HFF-Myc (cell line): ENCODE measurements around the gene HOXA1.

Experiments
- DNase-seq: peaks from one replicate; pipeline ENCODE4 v3.0.0-alpha.2; 2011; ENCODE audit warnings: low read depth; ENCODE audit errors: extremely low read depth
- H3K4me3 ChIP-seq: replicated peaks from 2 replicates; pipeline ENCODE4 v1.5.1; 2011; ENCODE audit warnings: low read depth, mild to moderate bottlenecking, control low read depth, low read length
- TF ChIP-seq, protein P1 (sequence below): IDR thresholded peaks from 2 replicates; pipeline ENCODE4 v1.5.1; 2012; ENCODE audit warnings: mild to moderate bottlenecking, low read depth, low read length, control low read depth; ENCODE audit errors: missing control alignments

HOXA1 gene

DNA sequence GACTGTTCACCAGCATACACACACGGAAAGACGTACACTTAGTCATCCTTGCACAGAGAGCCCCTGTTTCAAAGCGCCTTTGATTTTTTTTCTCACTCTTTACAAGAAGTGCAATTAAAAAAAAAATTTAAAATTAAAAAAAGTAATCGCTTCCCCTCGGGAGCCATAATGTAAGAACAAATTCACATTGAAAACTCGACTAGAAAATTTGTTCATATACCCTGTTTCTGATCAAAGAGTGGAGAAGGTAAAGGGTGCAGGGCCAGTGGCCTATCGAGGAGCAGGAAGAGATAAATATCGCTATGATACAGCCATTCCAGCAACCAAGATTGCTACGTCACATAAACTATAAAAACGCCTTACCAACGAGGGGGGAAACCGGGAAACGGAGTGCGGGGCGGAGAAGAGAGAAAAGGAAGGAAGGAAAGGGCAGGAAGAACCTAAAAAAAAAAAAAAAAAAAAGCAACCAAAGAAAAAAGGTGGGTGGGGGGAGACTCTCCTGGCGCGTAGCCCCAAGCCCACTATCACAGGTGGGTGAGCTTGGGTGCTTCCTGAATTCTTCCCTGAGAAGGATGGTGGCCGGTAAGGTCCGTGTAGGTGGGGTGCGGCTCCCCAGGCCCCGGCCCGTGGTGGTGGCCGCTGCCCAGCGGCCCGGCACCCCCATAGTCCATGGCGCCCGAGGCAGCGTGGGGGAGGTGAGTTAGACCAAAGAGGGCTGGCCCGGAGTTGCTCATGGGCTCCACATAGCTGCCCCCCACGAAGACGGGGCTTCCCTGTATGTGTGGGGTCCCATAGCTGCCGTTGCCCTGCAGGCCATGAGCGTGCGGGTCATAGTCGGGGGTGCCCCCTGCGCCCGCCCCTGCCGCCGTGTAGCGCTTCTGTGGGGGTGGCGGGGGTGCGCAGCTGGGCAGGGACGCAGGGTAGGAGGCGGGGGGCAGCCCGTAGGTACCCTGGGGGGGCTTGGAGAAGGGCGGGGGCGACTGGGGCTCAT lies 11.9 kb upstream of the HOXA1 start:
- no peak overlapping the region for H3K4me3 ChIP-seq
- TF ChIP-seq, protein P1, sequence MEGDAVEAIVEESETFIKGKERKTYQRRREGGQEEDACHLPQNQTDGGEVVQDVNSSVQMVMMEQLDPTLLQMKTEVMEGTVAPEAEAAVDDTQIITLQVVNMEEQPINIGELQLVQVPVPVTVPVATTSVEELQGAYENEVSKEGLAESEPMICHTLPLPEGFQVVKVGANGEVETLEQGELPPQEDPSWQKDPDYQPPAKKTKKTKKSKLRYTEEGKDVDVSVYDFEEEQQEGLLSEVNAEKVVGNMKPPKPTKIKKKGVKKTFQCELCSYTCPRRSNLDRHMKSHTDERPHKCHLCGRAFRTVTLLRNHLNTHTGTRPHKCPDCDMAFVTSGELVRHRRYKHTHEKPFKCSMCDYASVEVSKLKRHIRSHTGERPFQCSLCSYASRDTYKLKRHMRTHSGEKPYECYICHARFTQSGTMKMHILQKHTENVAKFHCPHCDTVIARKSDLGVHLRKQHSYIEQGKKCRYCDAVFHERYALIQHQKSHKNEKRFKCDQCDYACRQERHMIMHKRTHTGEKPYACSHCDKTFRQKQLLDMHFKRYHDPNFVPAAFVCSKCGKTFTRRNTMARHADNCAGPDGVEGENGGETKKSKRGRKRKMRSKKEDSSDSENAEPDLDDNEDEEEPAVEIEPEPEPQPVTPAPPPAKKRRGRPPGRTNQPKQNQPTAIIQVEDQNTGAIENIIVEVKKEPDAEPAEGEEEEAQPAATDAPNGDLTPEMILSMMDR, result no peak

DNA sequence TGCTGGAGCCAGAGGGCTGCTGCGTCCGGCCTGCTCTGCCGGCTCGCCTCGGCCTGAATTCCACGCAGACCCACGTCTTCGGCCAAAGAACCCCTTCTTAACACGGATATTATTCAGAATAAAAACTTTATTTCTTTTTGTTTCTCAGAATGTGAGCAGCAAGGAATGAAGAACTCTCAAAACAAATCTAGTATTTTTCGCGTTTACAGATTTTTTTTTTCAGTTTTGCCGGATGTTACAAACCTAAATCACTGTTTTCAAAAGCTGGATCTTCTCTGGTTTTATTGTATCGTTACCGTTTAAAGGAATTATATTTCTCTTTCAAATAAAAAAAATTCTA lies 11.1 kb upstream of the HOXA1 start:
- no peak for DNase-seq
- TF ChIP-seq, protein P1, result no peak
- no peak overlapping the region for H3K4me3 ChIP-seq

More for the DNA sequence above, 11.9 kb upstream of the HOXA1 start:
- no peak for DNase-seq

DNA sequence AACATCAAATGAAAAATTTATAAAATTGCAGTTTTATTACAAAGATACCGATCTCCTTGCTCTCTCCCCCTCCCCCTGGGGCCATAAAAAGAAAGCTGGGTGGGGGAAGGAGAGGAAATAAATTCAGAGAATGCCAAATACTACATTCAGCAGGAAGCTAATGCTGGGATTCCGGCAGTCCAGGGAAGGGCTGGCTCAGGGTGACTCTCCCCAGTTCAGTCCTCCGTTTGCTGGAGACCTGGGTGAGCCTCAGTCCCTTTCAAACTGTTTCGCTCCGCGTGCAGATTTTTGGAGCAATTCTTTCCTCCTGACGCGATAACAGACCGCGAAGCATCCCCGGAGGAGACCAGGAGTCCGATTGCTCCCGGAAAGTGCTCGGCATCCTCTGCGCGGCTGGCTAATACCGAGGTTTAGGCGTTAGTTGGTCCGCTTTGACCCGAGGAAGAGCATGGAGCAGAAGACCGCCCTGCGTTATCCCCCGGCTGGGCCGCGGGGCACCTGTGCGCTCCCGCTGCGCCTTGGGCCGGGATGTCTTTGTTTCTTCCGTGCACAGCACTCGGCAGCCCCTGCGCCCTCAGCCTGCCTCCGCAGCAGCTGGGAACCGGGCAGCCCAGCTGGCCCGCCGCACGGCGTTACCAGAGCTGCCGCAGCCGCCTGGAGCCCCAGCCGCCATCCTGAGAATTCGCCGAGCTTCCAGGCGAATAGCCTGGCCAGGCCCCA lies 10.5 kb upstream of the HOXA1 start:
- no peak for DNase-seq
- TF ChIP-seq, protein P1, result no peak
- H3K4me3 ChIP-seq, result no peak overlapping the region

DNA sequence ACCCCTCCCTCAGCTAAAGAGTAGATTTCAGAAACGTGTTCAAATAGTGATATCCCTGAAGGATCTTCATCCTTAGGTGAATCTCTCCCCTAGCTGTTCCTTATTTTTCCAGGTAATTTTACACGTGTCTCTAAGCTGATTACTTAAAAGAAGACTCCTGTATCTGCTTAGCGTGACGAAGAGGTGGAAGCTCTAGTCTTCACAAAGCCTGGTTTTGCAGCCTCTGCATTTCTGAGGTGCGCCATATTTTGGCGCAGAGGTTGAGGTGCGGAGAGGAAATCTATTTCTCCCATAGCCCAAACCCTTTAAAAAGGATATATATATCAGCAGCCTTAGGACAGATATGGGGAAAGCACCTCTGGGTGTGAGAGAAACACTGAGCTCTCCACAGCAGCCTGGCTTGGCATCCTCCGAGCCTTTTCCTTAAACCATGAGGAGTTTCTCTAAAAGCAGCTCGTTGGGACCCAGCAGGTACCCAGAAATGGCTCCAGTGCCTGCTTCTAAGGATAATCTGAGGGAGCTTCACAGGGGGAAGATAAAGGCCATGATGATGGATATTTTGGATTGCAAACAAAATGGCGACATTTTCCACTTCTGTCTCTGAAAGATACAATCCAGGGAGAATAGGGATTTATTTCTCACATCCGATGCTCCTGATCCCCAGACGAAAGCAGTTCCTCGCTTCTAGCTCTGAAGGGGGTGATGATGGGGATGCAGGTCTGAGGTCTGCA lies 9.7 kb upstream of the HOXA1 start:
- DNase-seq, result no peak
- H3K4me3 ChIP-seq, result no peak overlapping the region
- TF ChIP-seq, protein P1, result no peak

DNA sequence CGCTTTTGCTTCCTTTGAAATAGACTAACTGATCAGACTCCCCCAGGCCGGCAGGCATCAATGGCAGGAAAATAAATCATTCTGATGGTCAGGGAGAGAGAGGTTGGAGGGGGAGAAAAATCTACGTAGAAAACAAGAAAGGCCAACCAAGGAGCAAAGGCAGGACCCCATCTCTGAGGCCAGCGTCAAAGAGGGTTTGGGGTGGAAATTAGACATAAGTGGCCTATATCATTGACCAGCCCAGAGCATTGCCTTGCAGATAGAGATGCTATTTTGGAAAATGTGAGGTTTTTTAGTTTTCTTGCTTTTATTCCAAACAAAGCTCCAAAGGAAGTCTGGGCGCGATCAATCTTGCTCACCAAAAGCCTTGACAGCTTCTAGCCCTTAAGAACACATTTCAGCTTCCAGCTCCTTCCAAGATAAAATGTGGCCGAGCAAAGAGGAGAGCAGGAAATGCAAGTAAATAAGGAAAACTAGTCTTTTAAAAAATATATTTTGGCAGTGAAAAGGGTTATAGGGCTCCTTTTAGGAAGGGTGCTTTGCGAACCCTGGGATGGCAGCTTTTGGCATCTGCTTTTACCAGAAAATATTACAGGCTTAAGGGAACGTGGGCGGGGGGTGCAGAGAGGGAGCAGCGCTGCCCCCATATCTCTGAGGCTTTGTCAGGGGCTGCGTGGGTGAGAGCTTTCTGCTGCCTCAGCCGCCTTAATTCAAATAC lies 8.7 kb upstream of the HOXA1 start:
- no peak overlapping the region for H3K4me3 ChIP-seq
- TF ChIP-seq, protein P1, result no peak

More for the DNA sequence above, 8.7 kb upstream of the HOXA1 start:
- no peak for DNase-seq
